HUES48 (cell line): ENCODE results near the gene CRELD2.

ENCODE experiments used
- H3K27ac ChIP-seq: one replicate; pipeline ENCODE4 v1.7.0; 2013; ENCODE audit warnings: low read depth, low read length, inconsistent platforms
- H3K27me3 ChIP-seq: 2 replicates; pipeline ENCODE4 v1.6.1; 2013; ENCODE audit warnings: mild to moderate bottlenecking, low read length; ENCODE audit not compliant: control insufficient read depth, insufficient read depth
- H3K36me3 ChIP-seq: 2 replicates; pipeline ENCODE4 v1.6.1; 2013; ENCODE audit warnings: low read length; ENCODE audit not compliant: control insufficient read depth, insufficient read depth
- H3K4me1 ChIP-seq: 2 replicates; pipeline ENCODE4 v1.6.1; 2013; ENCODE audit warnings: mild to moderate bottlenecking, low read length; ENCODE audit not compliant: control insufficient read depth, insufficient read depth
- H3K4me3 ChIP-seq: 2 replicates; pipeline ENCODE4 v1.5.1; 2013; ENCODE audit warnings: mild to moderate bottlenecking, low read depth, low read length
- H3K9ac ChIP-seq: 2 replicates; pipeline ENCODE4 v1.6.1; 2013; ENCODE audit warnings: mild to moderate bottlenecking, low read depth, low read length, moderate library complexity
- H3K9me3 ChIP-seq: 2 replicates; pipeline ENCODE4 v1.6.1; 2013; ENCODE audit warnings: low read length; ENCODE audit not compliant: control insufficient read depth, insufficient read depth

Gene CRELD2

GRCh38 chr22:49887702-49888101 lies 30.7 kb upstream of the CRELD2 start:
- no peaks in the 10 kb centered on the region for H3K27me3 ChIP-seq
- peaks cover 3% of the 10 kb centered on the region; the same call in 1 of the 2 replicates for H3K9me3 ChIP-seq
- no peak overlapping the region for H3K9ac ChIP-seq
- peaks cover 70% of the 10 kb centered on the region for H3K36me3 ChIP-seq
- no peak overlapping the region for H3K27ac ChIP-seq
- H3K4me1 ChIP-seq, result no peaks in the 10 kb centered on the region
- no peak overlapping the region for H3K4me3 ChIP-seq

- Histone ChIP-seq H3K36me3 (peaks cover 61% of the 10 kb centered on the region), H3K4me1 (no peaks in the 10 kb centered on the region), H3K27ac (no peak overlapping the region), H3K27me3 (no peaks in the 10 kb centered on the region), H3K9ac (no peak overlapping the region), H3K9me3 (peaks cover 3% of the 10 kb centered on the region; the same call in 1 of the 2 replicates), H3K4me3 (no peak overlapping the region)
These were observed 29.4 kb upstream of the CRELD2 start for GRCh38 chr22:49889071-49889470.

GRCh38 chr22:49892226-49892899 lies 26.1 kb upstream of the CRELD2 start:
- Histone ChIP-seq H3K27me3 (no peaks in the 10 kb centered on the region), H3K4me1 (no peaks in the 10 kb centered on the region), H3K9me3 (no peaks in the 10 kb centered on the region), H3K27ac (no peak overlapping the region), H3K9ac (no peak overlapping the region), H3K36me3 (peaks cover 31% of the 10 kb centered on the region), H3K4me3 (no peak overlapping the region)

GRCh38 chr22:49893025-49893424 lies 25.4 kb upstream of the CRELD2 start:
- H3K9me3 ChIP-seq, result no peaks in the 10 kb centered on the region
- H3K27ac ChIP-seq, result no peak overlapping the region
- H3K36me3 ChIP-seq, result peaks cover 25% of the 10 kb centered on the region
- H3K4me1 ChIP-seq, result no peaks in the 10 kb centered on the region
- H3K9ac ChIP-seq, result no peak overlapping the region
- H3K27me3 ChIP-seq, result no peaks in the 10 kb centered on the region
- H3K4me3 ChIP-seq, result no peak overlapping the region

- peaks cover 14% of the 10 kb centered on the region; the same call in 1 of the 2 replicates for H3K36me3 ChIP-seq
- no peaks in the 10 kb centered on the region for H3K4me1 ChIP-seq
- H3K4me3 ChIP-seq, result no peak overlapping the region
- no peaks in the 10 kb centered on the region for H3K27me3 ChIP-seq
- no peak overlapping the region for H3K9ac ChIP-seq
- H3K27ac ChIP-seq, result no peak overlapping the region
- H3K9me3 ChIP-seq, result no peaks in the 10 kb centered on the region
These were observed 23.9 kb upstream of the CRELD2 start for GRCh38 chr22:49894322-49895054.

- H3K9me3 ChIP-seq, result no peaks in the 10 kb centered on the region
- no peaks in the 10 kb centered on the region for H3K4me1 ChIP-seq
- no peak overlapping the region for H3K27ac ChIP-seq
- H3K36me3 ChIP-seq, result peaks cover 11% of the 10 kb centered on the region; the same call in 1 of the 2 replicates
- no peak overlapping the region for H3K9ac ChIP-seq
- no peak overlapping the region for H3K4me3 ChIP-seq
- no peaks in the 10 kb centered on the region for H3K27me3 ChIP-seq
These were observed 22.2 kb upstream of the CRELD2 start for GRCh38 chr22:49896201-49896600.

GRCh38 chr22:49897015-49897684 lies 21.3 kb upstream of the CRELD2 start:
- H3K27ac ChIP-seq, result no peak overlapping the region
- no peaks in the 10 kb centered on the region for H3K27me3 ChIP-seq

GRCh38 chr22:49899530-49899929 lies 18.9 kb upstream of the CRELD2 start:
- Histone ChIP-seq H3K27ac (no peak overlapping the region), H3K9ac (no peak overlapping the region), H3K4me1 (no peaks in the 10 kb centered on the region), H3K27me3 (no peaks in the 10 kb centered on the region), H3K9me3 (no peaks in the 10 kb centered on the region), H3K4me3 (no peak overlapping the region), H3K36me3 (peaks cover 25% of the 10 kb centered on the region)

More at GRCh38 chr22:49897015-49897684, 21.3 kb upstream of the CRELD2 start:
- no peak overlapping the region for H3K4me3 ChIP-seq
- H3K9ac ChIP-seq, result no peak overlapping the region
- H3K9me3 ChIP-seq, result no peaks in the 10 kb centered on the region
- H3K36me3 ChIP-seq, result 0 out of 2 replicates have a peak, but pooled peaks cover 14% of the 10 kb centered on the region
- H3K4me1 ChIP-seq, result no peaks in the 10 kb centered on the region

GRCh38 chr22:49900441-49901230 lies 17.8 kb upstream of the CRELD2 start:
- no peak overlapping the region for H3K9ac ChIP-seq
- H3K36me3 ChIP-seq, result peaks cover 25% of the 10 kb centered on the region
- no peak overlapping the region for H3K27ac ChIP-seq
- no peaks in the 10 kb centered on the region for H3K9me3 ChIP-seq
- H3K4me1 ChIP-seq, result no peaks in the 10 kb centered on the region
- no peaks in the 10 kb centered on the region for H3K27me3 ChIP-seq
- H3K4me3 ChIP-seq, result no peak overlapping the region

- no peaks in the 10 kb centered on the region for H3K9me3 ChIP-seq
- no peaks in the 10 kb centered on the region for H3K27me3 ChIP-seq
- no peak overlapping the region for H3K9ac ChIP-seq
- H3K36me3 ChIP-seq, result peaks cover 25% of the 10 kb centered on the region
- no peak overlapping the region for H3K4me3 ChIP-seq
- no peak overlapping the region for H3K27ac ChIP-seq
- H3K4me1 ChIP-seq, result no peaks in the 10 kb centered on the region
These were observed 17.0 kb upstream of the CRELD2 start for GRCh38 chr22:49901457-49901856.
